BE2C (cell line): ENCODE results near the gene LIMA1.

Experiments used
- DNase-seq: peaks from one replicate; pipeline ENCODE4 v3.0.0-alpha.2; 2020
- H3K27me3 ChIP-seq: fragments of 250-450 bp; sonication (Bioruptor Pico); 2 replicates; pipeline ENCODE4 v1.5.1; 2020; ENCODE audit warnings: mild to moderate bottlenecking
- H3K36me3 ChIP-seq: fragments of 250-450 bp; sonication (Bioruptor Pico); 2 replicates; pipeline ENCODE4 v1.5.1; 2020; ENCODE audit warnings: mild to moderate bottlenecking
- H3K4me1 ChIP-seq: fragments of 250-450 bp; sonication (Bioruptor Pico); 2 replicates; pipeline ENCODE4 v1.5.1; 2020
- H3K4me3 ChIP-seq: 2 replicates; pipeline ENCODE4 v1.5.1; 2011; ENCODE audit warnings: low read depth, low read length
- H3K9me3 ChIP-seq: fragments of 250-450 bp; sonication (Bioruptor Pico); 2 replicates; pipeline ENCODE4 v1.5.1; 2020
- TF ChIP-seq, protein P1 (sequence below): IDR thresholded peaks from 2 replicates; pipeline ENCODE4 v1.5.1; 2012; ENCODE audit warnings: mild to moderate bottlenecking, low read depth, low read length

The LIMA1 gene

DNA sequence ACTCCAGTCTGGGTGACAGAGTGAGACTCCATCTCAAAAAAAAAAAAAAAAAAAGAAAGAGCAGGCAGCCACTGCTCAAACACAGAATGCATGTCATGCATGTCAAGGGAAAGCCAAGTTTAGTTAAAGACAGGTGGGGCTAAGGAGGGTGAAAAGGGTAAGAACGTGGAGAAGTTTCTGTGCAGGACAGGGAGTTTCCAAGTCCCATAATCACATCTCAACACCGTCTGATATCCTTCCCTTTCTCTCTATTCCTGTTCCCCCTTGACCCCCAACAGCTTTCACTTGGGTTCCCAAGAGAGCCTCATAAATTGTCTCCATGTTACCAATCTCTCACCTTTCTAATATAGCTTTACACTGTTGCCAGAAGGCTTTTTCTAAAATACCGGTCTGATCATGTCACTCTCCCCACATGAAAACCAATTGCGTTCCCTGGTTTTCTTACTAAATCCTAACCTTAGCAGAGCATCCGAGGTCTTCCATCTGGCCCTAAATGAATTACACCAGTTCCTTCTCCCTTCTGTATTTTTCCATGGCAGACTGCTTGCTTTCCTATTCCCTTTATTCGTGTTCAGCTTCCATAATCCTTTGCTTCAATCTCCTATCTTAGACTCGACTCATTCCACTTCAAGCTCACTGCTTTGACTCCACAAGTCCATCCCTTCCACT lies 37.0 kb downstream of the LIMA1 start:
- DNase-seq: no peak
- TF ChIP-seq, protein P1, sequence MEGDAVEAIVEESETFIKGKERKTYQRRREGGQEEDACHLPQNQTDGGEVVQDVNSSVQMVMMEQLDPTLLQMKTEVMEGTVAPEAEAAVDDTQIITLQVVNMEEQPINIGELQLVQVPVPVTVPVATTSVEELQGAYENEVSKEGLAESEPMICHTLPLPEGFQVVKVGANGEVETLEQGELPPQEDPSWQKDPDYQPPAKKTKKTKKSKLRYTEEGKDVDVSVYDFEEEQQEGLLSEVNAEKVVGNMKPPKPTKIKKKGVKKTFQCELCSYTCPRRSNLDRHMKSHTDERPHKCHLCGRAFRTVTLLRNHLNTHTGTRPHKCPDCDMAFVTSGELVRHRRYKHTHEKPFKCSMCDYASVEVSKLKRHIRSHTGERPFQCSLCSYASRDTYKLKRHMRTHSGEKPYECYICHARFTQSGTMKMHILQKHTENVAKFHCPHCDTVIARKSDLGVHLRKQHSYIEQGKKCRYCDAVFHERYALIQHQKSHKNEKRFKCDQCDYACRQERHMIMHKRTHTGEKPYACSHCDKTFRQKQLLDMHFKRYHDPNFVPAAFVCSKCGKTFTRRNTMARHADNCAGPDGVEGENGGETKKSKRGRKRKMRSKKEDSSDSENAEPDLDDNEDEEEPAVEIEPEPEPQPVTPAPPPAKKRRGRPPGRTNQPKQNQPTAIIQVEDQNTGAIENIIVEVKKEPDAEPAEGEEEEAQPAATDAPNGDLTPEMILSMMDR: no peak
- Histone ChIP-seq H3K4me3 (no peak overlapping the region), H3K27me3 (no peaks in the 10 kb centered on the region), H3K36me3 (no peaks in the 10 kb centered on the region), H3K9me3 (no peaks in the 10 kb centered on the region), H3K4me1 (peaks cover 5% of the 10 kb centered on the region; the same call in 1 of the 2 replicates)

DNA sequence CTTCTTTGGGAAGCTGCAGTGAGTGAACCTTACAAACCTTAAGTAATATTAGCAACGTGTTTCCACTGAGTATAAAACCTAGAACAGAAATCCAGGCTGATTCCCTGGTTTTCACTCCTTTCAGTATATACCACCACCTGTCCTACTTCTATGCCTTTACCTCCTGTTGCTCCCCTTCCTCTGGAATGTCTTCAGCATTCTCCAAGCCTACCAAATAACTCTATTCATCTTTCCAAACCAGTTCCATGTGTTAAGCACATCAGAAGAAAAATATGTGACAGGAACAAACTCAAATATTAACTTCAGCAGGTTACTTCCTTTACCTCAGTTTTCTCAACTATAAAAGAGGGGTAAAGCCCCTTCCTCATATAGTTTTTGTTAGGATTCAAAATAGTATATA lies 39.8 kb downstream of the LIMA1 start:
- H3K4me3 ChIP-seq: no peak overlapping the region
- DNase-seq: no peak
- peaks cover 5% of the 10 kb centered on the region; the same call in 1 of the 2 replicates for H3K4me1 ChIP-seq
- H3K27me3 ChIP-seq: no peaks in the 10 kb centered on the region
- TF ChIP-seq, protein P1: no peak
- no peaks in the 10 kb centered on the region for H3K9me3 ChIP-seq
- H3K36me3 ChIP-seq: no peaks in the 10 kb centered on the region

DNA sequence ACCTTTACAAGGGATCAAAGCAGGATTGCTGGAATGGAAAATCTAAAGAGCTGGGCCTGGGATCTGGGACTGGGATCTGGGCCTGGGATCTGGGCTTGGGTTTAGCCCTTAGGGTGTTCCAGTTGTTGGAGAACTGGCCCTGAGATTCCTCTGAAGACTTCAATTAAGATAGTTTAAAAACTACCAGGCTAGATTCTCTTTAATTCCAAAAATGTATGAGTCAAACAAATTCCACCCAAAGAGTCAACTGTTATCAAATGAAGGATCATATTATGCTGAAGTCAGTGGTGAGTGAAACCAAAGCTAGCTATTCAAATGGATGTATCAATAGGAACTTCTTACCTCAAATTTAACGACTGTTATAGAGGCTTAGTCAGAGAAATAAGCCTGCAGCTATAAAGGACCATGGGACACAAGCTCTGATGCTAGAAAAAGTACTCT lies 40.5 kb downstream of the LIMA1 start:
- H3K4me1 ChIP-seq: peaks cover 5% of the 10 kb centered on the region; the same call in 1 of the 2 replicates
- no peaks in the 10 kb centered on the region for H3K9me3 ChIP-seq
- H3K27me3 ChIP-seq: no peaks in the 10 kb centered on the region
- TF ChIP-seq, protein P1: no peak
- H3K4me3 ChIP-seq: no peak overlapping the region
- H3K36me3 ChIP-seq: no peaks in the 10 kb centered on the region
- DNase-seq: no peak

DNA sequence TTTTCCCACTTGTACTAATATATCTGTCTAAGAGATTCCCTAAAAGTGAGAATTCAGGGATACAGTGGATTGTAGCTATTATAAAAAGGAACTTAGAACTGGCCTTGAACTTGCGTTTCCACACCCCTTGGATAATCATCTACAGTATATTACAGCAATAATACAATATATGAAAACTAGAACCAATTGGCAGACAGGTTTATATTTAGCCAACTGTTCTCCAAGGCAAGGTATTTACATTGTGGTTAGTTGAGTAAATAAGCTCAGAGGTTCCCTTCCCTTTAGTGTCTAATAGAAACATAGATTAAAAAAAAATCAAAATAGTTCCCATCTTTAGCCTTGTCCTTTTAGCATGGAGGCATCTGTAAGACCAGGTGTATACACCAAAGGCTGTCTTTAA lies 42.1 kb downstream of the LIMA1 start:
- TF ChIP-seq, protein P1: no peak
- Histone ChIP-seq H3K4me1 (no peaks in the 10 kb centered on the region), H3K9me3 (no peaks in the 10 kb centered on the region), H3K27me3 (no peaks in the 10 kb centered on the region), H3K36me3 (no peaks in the 10 kb centered on the region), H3K4me3 (no peak overlapping the region)
- no peak for DNase-seq

DNA sequence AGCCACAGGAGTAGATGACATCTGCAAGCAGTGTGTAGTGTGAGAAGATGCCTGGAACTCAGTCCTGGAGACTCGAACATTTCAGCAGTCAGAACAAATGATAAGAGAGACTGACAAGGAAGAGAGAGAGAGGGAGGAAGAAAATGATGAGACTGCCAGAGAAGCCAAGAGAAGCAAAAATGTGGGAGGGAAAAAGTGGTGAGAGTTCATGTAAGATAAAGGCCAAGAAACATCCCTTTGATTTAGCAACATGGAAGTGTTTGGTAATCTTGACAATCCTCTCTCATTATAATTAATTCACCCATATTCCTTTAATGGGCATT lies 42.6 kb downstream of the LIMA1 start:
- no peak overlapping the region for H3K4me3 ChIP-seq
- H3K4me1 ChIP-seq: no peaks in the 10 kb centered on the region

More for the DNA sequence above, 42.6 kb downstream of the LIMA1 start:
- TF ChIP-seq, protein P1: no peak
- Histone ChIP-seq H3K27me3 (no peaks in the 10 kb centered on the region), H3K36me3 (no peaks in the 10 kb centered on the region), H3K9me3 (no peaks in the 10 kb centered on the region)
- DNase-seq: no peak
